K562 (cell line): ENCODE measurements around the gene PNPLA7. TPM values are rescaled to one million over a fixed set of nuclear protein-coding genes. Genes with fewer than 3 reads are reported as not detected.

Experiments
- ATAC-seq: fragments of 200-7000 bp; cut with Tn5 transposase; 3 replicates; pipeline ENCODE4 v1.9.1; 2020; ENCODE audit warnings: moderate library complexity
- BruUV-seq: library from RNA; stranded (reverse); fragments of 400-500 nt; replicated peaks from 2 replicates; lab custom pipeline; 2021; lab: Mats Ljungman, UMichigan
- CTCF ChIA-PET: fragments of 300-600 bp; formaldehyde crosslinking; extraction: SDS; loops from one replicate; lab custom pipeline; 2021; ENCODE audit warnings: low intra/inter-chr PET ratio; lab: Yijun Ruan, JAX
- POLR2A ChIA-PET: fragments of 300-600, 350-650 bp; sonication (Branson Sonifier 250); formaldehyde crosslinking; extraction: SDS; loops from one replicate; lab custom pipeline; 2021; ENCODE audit warnings: antibody characterized with exemption, inconsistent platforms; lab: Yijun Ruan, JAX
- DNase-seq, 4 experiments: peaks; one replicate each; pipeline versions ENCODE4 v3.0.0 to v3.0.0-alpha.2; 2011 to 2018; ENCODE audit warnings: low spot score in 3 of 4, mixed read lengths in 3 of 4; ENCODE audit errors: extremely low read depth in 1 of 4
- FAIRE-seq: peaks from 2 replicates; lab custom pipeline; 2011; peaks lifted over from hg19 to GRCh38; lab: Jason Lieb, UNC
- H2AFZ ChIP-seq: 2 replicates; pipeline ENCODE4 v1.6.0; 2011; ENCODE audit warnings: low read depth, low read length, control low read depth, inconsistent platforms
- H3K27ac ChIP-seq: fragments of 200-600 bp; 3 replicates; pipeline ENCODE4 v1.8.0; 2011; ENCODE audit warnings: low read depth, mild to moderate bottlenecking, control low read depth, inconsistent platforms, low read length, moderate library complexity, mixed read lengths; ENCODE audit errors: extremely low read depth
- H3K27me3 ChIP-seq, 2 experiments: fragments of 300-600 bp in 1 of 2; 2 replicates in 1 of 2; 3 replicates in 1 of 2; pipeline versions ENCODE4 v1.6.0 to v1.8.0; 2011; ENCODE audit warnings: inconsistent platforms in 2 of 2, low read length in 2 of 2, mild to moderate bottlenecking in 1 of 2, mixed read lengths in 1 of 2, moderate library complexity in 1 of 2; ENCODE audit not compliant: control insufficient read depth in 2 of 2, insufficient read depth in 2 of 2
- H3K36me3 ChIP-seq: fragments of 300-600 bp; 3 replicates; pipeline ENCODE4 v1.8.0; 2011; ENCODE audit warnings: mild to moderate bottlenecking, low read length, inconsistent platforms; ENCODE audit not compliant: control insufficient read depth, insufficient read depth
- H3K4me1 ChIP-seq, 2 experiments: fragments of 200-600 bp in 1 of 2; replicated peaks in 1 of 2; 2 replicates in 1 of 2; 3 replicates in 1 of 2; pipeline versions ENCODE4 v1.5.1 to v1.8.0; 2011; ENCODE audit warnings: inconsistent platforms in 2 of 2, low read length in 2 of 2, mild to moderate bottlenecking in 1 of 2, mixed read lengths in 1 of 2, moderate library complexity in 1 of 2; ENCODE audit not compliant: control insufficient read depth in 2 of 2, insufficient read depth in 2 of 2
- H3K4me2 ChIP-seq: 2 replicates; pipeline ENCODE4 v1.6.1; 2011; ENCODE audit warnings: low read length, control low read depth, inconsistent platforms, mixed read lengths; ENCODE audit not compliant: insufficient read depth
- H3K4me3 ChIP-seq: fragments of 200-600 bp; sonication (generic), shearing (Covaris generic); 2 replicates; pipeline ENCODE4 v1.5.1; 2016; ENCODE audit warnings: control low read depth, inconsistent platforms
- H3K79me2 ChIP-seq: fragments of 200-600 bp; 3 replicates; pipeline ENCODE4 v1.8.0; 2011; ENCODE audit warnings: low read length, inconsistent platforms; ENCODE audit not compliant: control insufficient read depth, insufficient read depth
- H3K9ac ChIP-seq, 2 experiments: 2 replicates each; pipeline versions ENCODE4 v1.6.0 to v1.6.1; 2011; ENCODE audit warnings: low read depth in 2 of 2, low read length in 2 of 2, control low read depth in 1 of 2, inconsistent platforms in 1 of 2, mild to moderate bottlenecking in 1 of 2, mixed read lengths in 1 of 2; ENCODE audit not compliant: insufficient read depth in 1 of 2
- H3K9me1 ChIP-seq: one replicate; pipeline ENCODE4 v1.6.0; 2011; ENCODE audit warnings: inconsistent platforms, mild to moderate bottlenecking, low read length, moderate library complexity; ENCODE audit not compliant: control insufficient read depth, insufficient read depth
- H3K9me3 ChIP-seq: replicated peaks from 2 replicates; pipeline ENCODE4 v1.5.1; 2011; ENCODE audit warnings: low read depth, low read length, inconsistent platforms; ENCODE audit not compliant: control insufficient read depth, insufficient read depth
- H4K20me1 ChIP-seq: replicated peaks from 2 replicates; pipeline ENCODE4 v1.6.1; 2011; ENCODE audit warnings: low read length, inconsistent platforms, mixed read lengths; ENCODE audit not compliant: control insufficient read depth, insufficient read depth
- MXI1 ChIP-seq: IDR thresholded peaks from 2 replicates; pipeline ENCODE4 v1.6.1; 2011; ENCODE audit warnings: low read depth, mild to moderate bottlenecking, improper control_type of control experiment, low read length
- NR2C2 ChIP-seq, 2 experiments: fragments of 200-800 bp in 1 of 2; sonication (Bioruptor generic) in 1 of 2; sonication (generic) in 1 of 2; formaldehyde crosslinking in 1 of 2; IDR thresholded peaks; 2 replicates each; pipeline versions ENCODE4 v1.6.1 to v1.8.0; 2016 to 2022; ENCODE audit warnings: mild to moderate bottlenecking in 1 of 2, missing compliant biosample characterization in 1 of 2, missing genetic modification characterization in 1 of 2, missing genetic modification reagents in 1 of 2
- PPARD ChIP-seq: fragments of 250-450 bp; sonication (Bioruptor Pico); IDR thresholded peaks from 2 replicates; pipeline ENCODE4 v1.8.0; 2022; ENCODE audit warnings: inconsistent platforms, mild to moderate bottlenecking, moderate library complexity
- ZBTB1 ChIP-seq: sonication (generic); formaldehyde crosslinking; IDR thresholded peaks from 2 replicates; pipeline ENCODE4 v1.8.1; 2023; ENCODE audit warnings: missing genetic modification reagents, low read depth, mild to moderate bottlenecking, borderline replicate concordance
- ZNF232 ChIP-seq: sonication (generic); formaldehyde crosslinking; IDR thresholded peaks from 2 replicates; pipeline ENCODE4 v1.8.0; 2022; ENCODE audit warnings: mild to moderate bottlenecking, missing genetic modification reagents
- ZNF263 ChIP-seq: sonication (generic); formaldehyde crosslinking; IDR thresholded peaks from 2 replicates; pipeline ENCODE4 v1.8.0; 2022; ENCODE audit warnings: mild to moderate bottlenecking, missing genetic modification reagents, borderline replicate concordance
- ZNF444 ChIP-seq: fragments of 250-450 bp; sonication (Bioruptor Pico); IDR thresholded peaks from 2 replicates; pipeline ENCODE4 v1.4.0; 2020; ENCODE audit warnings: mild to moderate bottlenecking, moderate library complexity
- WGBS: fragments of 100-300 bp; shearing (Covaris generic); methylation state at CpG from one replicate; pipeline ENCODE4 v1.1.6; 2016; ENCODE audit warnings: low coverage, mixed read lengths; ENCODE audit not compliant: insufficient coverage; ENCODE audit errors: missing lambda C conversion rate; 5-methylcytosine and 5-hydroxymethylcytosine counted together
- in situ Hi-C: fragments of 300-500 bp; cut with MboI; formaldehyde crosslinking; loops from 4 replicates; pipeline ENCODE4 v1.15.0; 2018; ENCODE audit warnings: inconsistent platforms, mixed read lengths
- intact Hi-C: fragments of 100-400 bp; cut with micrococcal nuclease; formaldehyde crosslinking; loops from 2 replicates; pipeline ENCODE4 v1.14.2; 2022
- polyA plus RNA-seq, 8 experiments: library from polyadenylated mRNA; depleted of rRNA in 4 of 8; stranded (reverse) in 5 of 8; unstranded in 3 of 8; fragments of >200 nt; fragmentation: Nextera tagmentation in 2 of 8; fragmentation: Illumina TruSeq in 1 of 8; extraction: Ambion mirVana in 2 of 8; extraction: Trizol in 1 of 8; gene quantifications; 2 replicates each; pipeline versions ENCODE4 v1.2.1 to v1.2.3, GENCODE V29; 2011 to 2014; ENCODE audit warnings: inconsistent platforms in 1 of 8, missing spikeins in 1 of 8
- total RNA-seq, 7 experiments: library from RNA; depleted of rRNA in 6 of 7; stranded (reverse); fragments of >200 nt in 6 of 7; fragmentation: Illumina TruSeq in 2 of 7; extraction: Trizol in 2 of 7; gene quantifications; 2 replicates each; pipeline versions ENCODE4 v1.2.1 to v1.2.3, GENCODE V29; 2011 to 2021; ENCODE audit warnings: low replicate concordance in 1 of 7
- TF ChIP-seq, protein P1 (sequence below): fragments of 450-650 bp; IDR thresholded peaks from 2 replicates; pipeline ENCODE4 v1.6.1; 2016; ENCODE audit warnings: borderline replicate concordance
- TF ChIP-seq, protein P2 (sequence below), 3 experiments: IDR thresholded peaks in 2 of 3; conservative IDR thresholded peaks in 1 of 3; 2 replicates each; pipeline ENCODE4 v1.5.1; 2011 to 2012; ENCODE audit warnings: low read length in 3 of 3, mild to moderate bottlenecking in 3 of 3, control low read depth in 2 of 3, improper control_type of control experiment in 1 of 3, inconsistent platforms in 1 of 3, low read depth in 1 of 3, mixed read lengths in 1 of 3, moderate library complexity in 1 of 3; ENCODE audit not compliant: insufficient read depth in 2 of 3
- TF ChIP-seq, protein P3 (sequence below): fragments of 250-450 bp; sonication (Bioruptor Pico); IDR thresholded peaks from 2 replicates; pipeline ENCODE4 v1.5.0; 2021; ENCODE audit warnings: mild to moderate bottlenecking, moderate library complexity

The PNPLA7 gene
- total and polyA plus RNA-seq, 9 of the 15 experiments (the other 6 are each of a cell fraction or from before 2014, with no cell fraction given) = 0.01 to 0.85 (median 0.19) TPM; not detected in 1

DNA sequence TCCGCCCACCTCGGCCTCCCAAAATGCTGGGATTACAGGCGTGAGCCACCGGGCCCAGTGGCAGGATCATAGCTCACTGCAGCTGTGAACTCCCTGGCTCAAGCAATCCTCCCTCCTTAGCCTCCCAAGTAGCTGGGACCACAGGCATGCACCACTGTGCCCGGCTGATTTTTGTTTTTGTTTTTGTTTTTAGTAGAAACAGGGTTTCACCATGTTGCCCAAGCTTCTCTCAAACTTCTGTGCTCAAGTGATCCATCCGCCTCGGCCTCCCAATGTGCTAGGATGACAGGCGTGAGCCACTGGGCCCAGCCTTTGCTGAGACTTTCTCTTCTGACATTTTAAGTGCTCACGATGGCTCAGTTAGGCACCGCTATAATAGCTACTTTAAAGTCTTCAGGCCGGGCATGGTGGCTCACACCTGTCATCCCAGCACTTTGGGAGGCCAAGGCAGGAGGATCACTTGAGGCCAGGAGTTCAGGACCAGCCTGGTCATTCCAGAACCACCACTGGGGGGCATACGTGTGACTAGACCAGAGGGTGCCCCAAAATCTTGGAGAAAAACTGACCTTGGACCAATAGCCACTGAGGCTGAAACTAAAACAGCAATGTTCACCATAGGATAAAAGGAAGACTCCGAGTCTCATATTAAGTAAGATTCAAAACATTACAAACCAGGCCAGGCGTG, 106.0 kb downstream of the PNPLA7 start:
- Histone ChIP-seq H3K36me3 (peaks cover 8% of the 10 kb centered on the region; the same call in 1 of the 3 replicates), H3K4me2 (no peak overlapping the region), H3K27me3 (no peaks in the 10 kb centered on the region), H3K27ac (no peak overlapping the region), H2AFZ (no peak overlapping the region), H4K20me1 (no peaks in the 10 kb centered on the region), H3K4me1 (peaks cover 8 to 45% of the 10 kb centered on the region in 2 experiments; a peak in 4 of 5 replicates), H3K4me3 (no peak overlapping the region), H3K79me2 (no peaks in the 10 kb centered on the region), H3K9me1 (no peaks in the 10 kb centered on the region), H3K9ac (no peak overlapping the region), H3K9me3 (no peaks in the 10 kb centered on the region)
- ATAC-seq = no peak
- in situ Hi-C loops = no loop called here
- intact Hi-C loops = loop anchor here (10.0 kb wide), 1 partner anchor 91 kb away; no protein-coding TSS in a partner anchor
- DNase-seq = no peak
- WGBS = 65% methylated on average over 14 of the region's 14 CpGs
- BruUV-seq = no TSS peak
- ChIA-PET POLR2A (interaction anchor here (0.6 to 1.6 kb wide), 3 partner anchors 9 to 171 kb away, joined by 3 to 4 read pairs (median 4); no protein-coding TSS in a partner anchor), CTCF (interaction anchor here (0.7 to 0.8 kb wide), 2 partner anchors 135 to 167 kb away, joined by 3 to 4 read pairs; partner anchors contain the start of gene TOR4A)
- FAIRE-seq = no peak
- TF ChIP-seq, protein P1, sequence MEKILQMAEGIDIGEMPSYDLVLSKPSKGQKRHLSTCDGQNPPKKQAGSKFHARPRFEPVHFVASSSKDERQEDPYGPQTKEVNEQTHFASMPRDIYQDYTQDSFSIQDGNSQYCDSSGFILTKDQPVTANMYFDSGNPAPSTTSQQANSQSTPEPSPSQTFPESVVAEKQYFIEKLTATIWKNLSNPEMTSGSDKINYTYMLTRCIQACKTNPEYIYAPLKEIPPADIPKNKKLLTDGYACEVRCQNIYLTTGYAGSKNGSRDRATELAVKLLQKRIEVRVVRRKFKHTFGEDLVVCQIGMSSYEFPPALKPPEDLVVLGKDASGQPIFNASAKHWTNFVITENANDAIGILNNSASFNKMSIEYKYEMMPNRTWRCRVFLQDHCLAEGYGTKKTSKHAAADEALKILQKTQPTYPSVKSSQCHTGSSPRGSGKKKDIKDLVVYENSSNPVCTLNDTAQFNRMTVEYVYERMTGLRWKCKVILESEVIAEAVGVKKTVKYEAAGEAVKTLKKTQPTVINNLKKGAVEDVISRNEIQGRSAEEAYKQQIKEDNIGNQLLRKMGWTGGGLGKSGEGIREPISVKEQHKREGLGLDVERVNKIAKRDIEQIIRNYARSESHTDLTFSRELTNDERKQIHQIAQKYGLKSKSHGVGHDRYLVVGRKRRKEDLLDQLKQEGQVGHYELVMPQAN = no peak
- TF ChIP-seq MXI1 = no peak
- TF ChIP-seq, protein P2, sequence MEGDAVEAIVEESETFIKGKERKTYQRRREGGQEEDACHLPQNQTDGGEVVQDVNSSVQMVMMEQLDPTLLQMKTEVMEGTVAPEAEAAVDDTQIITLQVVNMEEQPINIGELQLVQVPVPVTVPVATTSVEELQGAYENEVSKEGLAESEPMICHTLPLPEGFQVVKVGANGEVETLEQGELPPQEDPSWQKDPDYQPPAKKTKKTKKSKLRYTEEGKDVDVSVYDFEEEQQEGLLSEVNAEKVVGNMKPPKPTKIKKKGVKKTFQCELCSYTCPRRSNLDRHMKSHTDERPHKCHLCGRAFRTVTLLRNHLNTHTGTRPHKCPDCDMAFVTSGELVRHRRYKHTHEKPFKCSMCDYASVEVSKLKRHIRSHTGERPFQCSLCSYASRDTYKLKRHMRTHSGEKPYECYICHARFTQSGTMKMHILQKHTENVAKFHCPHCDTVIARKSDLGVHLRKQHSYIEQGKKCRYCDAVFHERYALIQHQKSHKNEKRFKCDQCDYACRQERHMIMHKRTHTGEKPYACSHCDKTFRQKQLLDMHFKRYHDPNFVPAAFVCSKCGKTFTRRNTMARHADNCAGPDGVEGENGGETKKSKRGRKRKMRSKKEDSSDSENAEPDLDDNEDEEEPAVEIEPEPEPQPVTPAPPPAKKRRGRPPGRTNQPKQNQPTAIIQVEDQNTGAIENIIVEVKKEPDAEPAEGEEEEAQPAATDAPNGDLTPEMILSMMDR (IDR thresholded peaks at IDR 0.05 in 2 of 3, conservative IDR thresholded peaks at IDR 0.05 in 1 of 3; ENCODE audit: insufficient read depth in 2 of 3, low read depth in 1 of 3, low read length in 3 of 3) = peak; percentile 19 to 34 (median 19); a peak in 3 of 6 replicates
- TF ChIP-seq, protein P3, sequence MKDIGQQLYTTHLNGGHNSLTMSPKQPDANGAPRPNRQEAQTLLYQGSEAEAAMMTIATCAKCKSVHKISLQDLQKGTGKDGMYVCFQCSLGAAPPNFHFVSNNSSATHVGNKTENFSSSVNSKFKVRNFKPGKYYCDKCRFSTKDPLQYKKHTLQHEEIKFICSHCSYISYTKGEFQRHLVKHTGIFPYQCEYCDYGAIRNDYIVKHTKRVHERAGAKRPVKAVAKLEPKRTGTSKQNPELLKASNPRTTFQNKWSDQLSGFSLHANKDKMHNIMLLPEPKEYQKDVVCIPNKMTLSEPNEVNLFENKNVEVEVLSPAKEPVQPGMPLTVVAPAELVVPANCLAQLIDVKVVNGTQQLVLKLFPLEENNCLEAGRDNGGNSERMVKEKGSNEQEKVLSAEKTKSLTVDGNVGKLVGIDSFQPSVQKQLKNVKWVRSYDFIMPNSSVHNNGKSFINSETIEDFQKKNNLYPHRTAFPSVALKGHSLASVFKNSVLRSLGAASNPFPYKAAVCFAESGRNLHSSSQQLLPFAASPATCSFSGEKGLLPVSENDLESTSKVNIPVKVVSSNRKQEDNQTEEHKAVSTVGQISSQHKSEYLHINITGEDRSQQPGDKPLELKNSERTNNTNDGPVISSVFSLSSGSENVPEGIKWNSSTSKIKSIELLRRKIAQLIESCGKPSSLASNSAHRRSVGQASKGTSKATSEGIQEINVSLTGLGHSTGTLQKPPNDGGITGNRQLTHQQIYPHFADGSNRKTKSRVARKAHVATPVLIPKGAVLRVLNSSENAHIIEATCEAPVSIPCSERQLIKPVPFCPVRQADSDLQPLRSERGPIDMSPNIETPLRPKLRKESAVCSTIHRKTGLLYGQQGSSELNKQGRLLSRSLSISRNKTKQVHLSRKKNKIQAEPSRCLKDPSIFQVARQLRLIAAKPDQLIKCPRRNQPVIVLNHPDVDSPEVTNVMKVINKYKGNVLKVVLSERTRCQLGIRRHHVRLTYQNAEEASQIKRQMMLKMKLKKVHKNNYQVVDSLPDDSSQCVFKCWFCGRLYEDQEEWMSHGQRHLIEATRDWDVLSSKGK = no peak
- TF ChIP-seq ZNF232 (CRISPR knock-in tag) = no peak
- TF ChIP-seq ZNF444 (CRISPR knock-in tag) = no peak
- no peak for TF ChIP-seq ZNF263 (CRISPR knock-in tag)
- no peak for TF ChIP-seq NR2C2 (CRISPR knock-in tag; IDR thresholded peaks at IDR 0.05)
- no peak for TF ChIP-seq NR2C2 (tag; IDR thresholded peaks at IDR 0.05)
- TF ChIP-seq ZBTB1 = no peak
- TF ChIP-seq PPARD (CRISPR knock-in tag) = no peak
